HG02571 (cell line): ENCODE measurements around the gene CYP2W1.

Experiments used
- ATAC-seq: cut with Tn5 transposase; IDR thresholded peaks from one replicate; pipeline ENCODE4 v1.9.1; 2021; ENCODE audit warnings: mild to moderate bottlenecking, moderate library complexity; ENCODE audit not compliant: unreplicated experiment

The CYP2W1 gene

DNA sequence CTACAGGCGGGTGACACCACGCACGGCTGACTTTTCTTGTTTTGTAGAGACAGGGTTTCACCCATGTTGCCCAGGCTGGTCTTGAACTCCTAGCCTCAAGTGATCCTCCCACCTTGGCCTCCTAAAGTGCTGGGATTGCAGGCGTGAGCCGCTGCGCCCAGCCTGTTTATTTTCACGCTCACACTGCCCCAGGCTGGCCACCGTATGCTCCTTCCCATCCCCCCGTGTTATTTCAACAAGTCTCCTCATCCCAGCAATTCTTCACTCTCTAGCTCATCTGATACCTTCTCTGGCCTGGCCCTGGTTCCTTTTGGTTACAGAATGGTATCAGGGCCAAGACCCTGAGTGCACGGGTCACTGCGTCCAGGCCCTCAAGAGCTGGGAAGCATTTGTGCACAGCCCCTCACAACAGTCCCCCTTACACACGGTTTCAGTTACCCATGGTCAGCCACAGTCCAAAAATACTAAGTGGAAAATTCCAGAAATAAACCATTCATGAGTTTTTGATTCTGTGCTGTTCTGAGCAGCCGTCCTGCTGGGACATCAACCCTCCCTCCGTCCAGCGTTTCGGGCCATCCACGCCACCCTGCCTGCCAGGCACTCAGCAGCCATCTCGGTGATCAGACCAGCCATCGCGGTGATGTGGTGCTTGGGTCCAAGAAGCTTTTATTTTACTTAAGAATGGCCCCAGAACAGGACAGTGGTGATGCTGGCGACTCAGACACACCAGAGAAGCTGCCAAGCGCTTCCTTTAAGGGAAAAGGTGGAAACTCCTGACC is 16.5 kb upstream of the CYP2W1 start:
- ATAC-seq: no peak

- ATAC-seq: no peak
Observed at GRCh38 chr7:967361-968082, 15.5 kb upstream of the CYP2W1 start.

GRCh38 chr7:968205-969105 is 14.5 kb upstream of the CYP2W1 start:
- no peak for ATAC-seq

DNA sequence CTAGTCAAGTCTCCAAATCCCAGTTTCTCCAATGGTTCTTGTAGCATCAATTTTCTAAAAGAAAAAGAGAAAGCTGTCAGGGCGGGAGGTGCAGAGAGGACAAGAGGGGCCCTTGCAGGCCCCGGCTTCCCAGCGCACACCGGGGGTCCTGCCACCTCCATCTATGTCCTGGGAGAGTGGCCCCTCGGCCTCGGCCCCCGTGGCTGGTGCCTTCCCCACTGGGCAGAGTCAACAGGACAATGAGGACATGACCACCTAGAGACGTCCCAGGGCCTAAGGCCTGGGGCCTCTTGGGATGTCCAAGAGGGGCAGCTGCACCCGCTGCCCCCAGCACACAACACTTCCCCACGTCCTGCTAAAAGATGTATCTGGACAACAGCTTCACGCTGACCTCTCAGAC is 13.6 kb upstream of the CYP2W1 start:
- ATAC-seq: no peak

- no peak for ATAC-seq
Observed at GRCh38 chr7:970744-971143, 12.2 kb upstream of the CYP2W1 start.

- no peak for ATAC-seq
Observed at GRCh38 chr7:972110-972509, 10.9 kb upstream of the CYP2W1 start.

DNA sequence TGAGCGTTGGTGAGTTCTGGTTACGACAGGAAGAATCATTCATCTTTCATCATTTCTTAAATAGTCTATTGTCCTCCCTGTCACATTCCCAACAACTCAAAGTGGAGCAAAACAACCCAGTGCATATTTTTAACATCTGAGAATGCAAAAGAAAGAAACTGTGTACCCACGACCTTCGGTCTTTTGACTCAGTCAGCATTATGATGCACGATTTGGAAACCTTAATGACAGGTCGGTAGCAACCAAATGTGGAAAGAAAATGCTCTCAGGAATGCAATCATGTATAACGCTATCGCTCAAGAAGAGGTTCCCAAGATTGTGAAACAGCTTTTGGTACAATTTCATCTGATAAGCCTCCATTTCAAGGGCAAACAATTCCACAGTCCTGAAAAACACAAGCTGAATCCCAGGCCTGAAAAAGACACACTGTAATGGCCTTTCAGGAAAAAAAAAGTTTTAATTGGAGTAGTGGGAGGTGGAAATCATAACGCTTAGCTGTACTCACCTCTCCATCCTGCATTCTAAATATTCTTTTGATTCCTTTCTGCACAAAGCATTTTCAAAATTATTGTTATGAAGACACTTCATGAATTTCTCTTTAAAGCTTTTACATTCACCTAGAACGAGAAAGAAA is 10.2 kb upstream of the CYP2W1 start:
- ATAC-seq: no peak

- no peak for ATAC-seq
Observed at GRCh38 chr7:973312-973711, 9.7 kb upstream of the CYP2W1 start.

DNA sequence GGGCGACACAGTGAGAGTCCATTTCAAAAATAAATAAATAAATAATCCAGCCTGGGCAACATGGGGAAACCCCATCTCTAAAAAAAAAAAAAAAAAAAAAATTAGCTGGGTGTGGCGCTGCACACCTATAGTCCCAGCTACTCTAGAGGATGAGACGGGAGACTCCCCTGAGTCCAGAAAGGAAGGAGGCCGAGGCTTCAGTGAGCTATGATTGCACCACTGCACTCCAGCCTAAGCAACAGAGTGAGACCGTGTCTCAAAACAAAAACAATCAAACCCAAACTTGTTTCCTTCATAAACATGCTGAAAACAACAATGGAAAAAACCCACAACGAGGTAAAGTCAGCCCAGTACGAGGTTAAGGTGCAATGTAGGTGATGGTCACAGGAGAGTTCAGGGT is 8.8 kb upstream of the CYP2W1 start:
- ATAC-seq: no peak

- peak; percentile 61 for ATAC-seq
Observed at GRCh38 chr7:974820-975681, 7.9 kb upstream of the CYP2W1 start, which contains the start of gene COX19. Gene COX19 (minus strand): TSS chr7:975549. CDS start chr7:975509, 40 bp downstream.

DNA sequence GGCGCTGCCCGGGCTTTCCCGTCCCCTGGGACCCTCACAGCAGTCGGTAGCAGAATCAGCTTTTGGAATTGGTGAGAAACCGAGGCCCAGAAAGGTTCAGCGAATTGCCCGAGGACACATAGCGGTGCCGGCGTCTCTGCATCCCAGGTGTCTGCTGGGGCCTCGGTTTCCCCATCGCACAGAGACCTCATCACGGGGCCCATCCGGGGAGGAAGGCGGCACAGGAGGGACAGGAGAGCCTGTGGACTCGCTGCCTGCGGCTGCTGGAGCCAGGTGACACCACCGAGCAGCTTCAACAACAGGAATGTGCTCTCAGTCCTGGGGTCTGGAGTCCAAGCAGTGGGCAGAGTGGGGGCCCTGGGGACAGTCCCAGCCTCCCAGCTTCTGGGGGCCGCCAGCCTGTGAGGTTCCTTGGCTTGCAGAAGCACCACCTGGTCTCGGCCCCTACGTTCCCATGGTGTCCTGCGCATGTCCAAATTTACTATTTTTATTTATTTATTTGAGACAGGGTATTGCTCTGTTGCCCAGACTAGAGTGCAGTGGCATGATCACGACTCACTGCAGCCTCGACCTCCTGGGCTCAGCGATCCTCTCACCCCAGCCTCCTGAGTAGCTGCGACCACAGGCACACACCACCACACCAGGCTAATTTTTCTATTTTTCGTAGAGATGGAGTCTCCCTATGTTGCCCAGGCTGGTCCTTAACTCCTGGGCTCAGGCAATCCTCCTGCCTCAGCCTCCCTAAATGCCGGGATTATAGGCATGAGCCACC is 7.1 kb upstream of the CYP2W1 start:
- ATAC-seq: no peak

DNA sequence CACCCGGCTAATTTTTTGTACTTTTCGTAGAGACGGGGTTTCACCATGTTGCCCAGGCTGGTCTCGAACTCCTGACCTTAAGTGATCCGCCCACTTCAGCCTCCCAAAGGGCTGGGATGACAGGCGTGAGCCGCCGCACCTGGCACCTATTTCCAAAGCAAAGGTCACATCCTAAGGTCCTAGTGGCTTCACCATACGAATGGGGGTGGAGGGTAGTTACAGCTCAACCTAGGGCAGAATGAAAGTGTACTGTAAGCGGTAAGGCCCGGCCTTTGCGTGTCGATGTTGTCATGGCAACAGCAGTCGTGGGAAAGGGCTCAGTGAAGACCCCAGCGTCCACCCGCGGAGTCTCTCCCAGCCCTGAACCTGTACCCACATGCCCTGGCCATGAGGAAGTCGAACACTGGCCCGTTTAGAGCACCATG is 6.1 kb upstream of the CYP2W1 start:
- ATAC-seq: no peak

GRCh38 chr7:977326-978048 is 5.5 kb upstream of the CYP2W1 start:
- no peak for ATAC-seq

DNA sequence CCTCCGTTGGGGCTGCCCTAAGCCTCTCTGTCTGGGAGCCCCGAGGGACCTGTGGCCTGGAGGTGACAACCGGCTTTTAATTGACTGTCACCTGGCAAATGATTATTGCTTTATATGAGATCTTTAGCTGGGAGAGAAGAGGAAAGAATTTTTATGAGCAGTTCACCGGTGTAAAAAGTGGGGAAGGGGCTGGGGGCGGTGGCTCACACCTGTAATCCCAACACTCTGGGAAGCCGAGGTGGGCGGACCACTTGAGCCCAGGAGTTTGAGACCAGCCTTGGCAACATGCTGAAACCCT is 5.0 kb upstream of the CYP2W1 start:
- no peak for ATAC-seq

DNA sequence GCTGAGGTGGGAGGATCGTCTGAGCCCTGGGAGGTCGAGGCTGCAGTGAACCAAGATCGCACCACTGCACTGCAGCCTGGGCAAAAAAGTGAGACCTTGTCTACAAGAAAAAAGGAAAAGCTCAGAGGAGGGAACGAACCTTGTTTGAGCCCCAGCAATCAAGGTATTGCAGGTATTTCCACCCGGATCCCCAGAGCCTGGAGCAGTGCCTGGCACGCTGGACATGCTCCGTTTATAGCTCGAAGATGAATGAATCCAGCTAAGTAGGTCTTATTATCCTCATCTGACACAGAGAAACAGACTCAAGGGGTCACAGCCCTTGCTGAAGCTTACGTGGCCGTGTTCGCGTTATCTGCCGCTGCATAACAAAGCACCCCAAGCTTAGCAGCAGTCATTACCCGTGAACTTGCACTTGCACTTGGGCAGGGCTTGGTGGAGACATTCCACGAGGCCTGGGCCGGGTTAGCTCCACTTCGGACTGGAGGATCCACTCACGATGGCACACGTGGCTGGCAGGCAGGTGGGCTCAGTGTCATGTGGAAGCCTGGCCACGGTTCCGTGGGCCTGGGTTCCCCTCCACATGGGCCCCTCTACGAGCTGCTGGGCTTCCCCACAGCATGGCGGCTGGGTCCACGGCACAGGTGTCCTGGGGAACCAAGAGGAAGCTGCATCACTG is 4.4 kb upstream of the CYP2W1 start:
- no peak for ATAC-seq

DNA sequence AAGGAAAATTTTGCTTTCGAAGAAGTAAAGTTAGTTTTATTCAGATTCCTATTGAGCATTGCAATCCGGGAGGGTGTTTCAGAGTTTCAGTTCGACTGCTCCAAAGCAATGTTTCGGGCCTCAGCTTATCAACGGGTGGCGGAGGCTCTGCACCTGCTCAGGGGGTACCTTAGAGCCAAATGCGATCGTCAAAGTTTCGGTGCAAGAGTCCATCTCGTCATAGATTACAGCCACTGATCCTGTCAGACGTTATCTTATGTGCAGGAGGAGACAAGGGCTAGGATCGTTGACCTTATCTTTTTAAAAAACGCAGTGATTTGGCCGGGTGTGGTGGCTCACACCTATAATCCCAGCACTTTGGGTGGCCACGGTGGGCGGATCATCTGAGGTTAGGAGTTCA is 3.8 kb upstream of the CYP2W1 start:
- ATAC-seq: no peak

GRCh38 chr7:979886-980571 is 3.0 kb upstream of the CYP2W1 start:
- no peak for ATAC-seq
